HepG2 (cell line): ENCODE results near the gene TNFSF13. TPM values are rescaled to one million over a fixed set of nuclear protein-coding genes. Genes with fewer than 3 reads are reported as not detected.

ENCODE experiments used
- ATRX ChIP-seq: sonication (generic); formaldehyde crosslinking; IDR thresholded peaks from 2 replicates; pipeline ENCODE4 v1.4.0; 2020; ENCODE audit warnings: missing genetic modification reagents, borderline replicate concordance
- BORCS8-MEF2B ChIP-seq: sonication (generic); formaldehyde crosslinking; IDR thresholded peaks from 2 replicates; pipeline ENCODE4 v1.8.0; 2022; ENCODE audit warnings: mild to moderate bottlenecking, missing genetic modification reagents
- ELF3 ChIP-seq: IDR thresholded peaks from 2 replicates; pipeline ENCODE4 v1.6.1; 2016; ENCODE audit warnings: missing genetic modification reagents, missing compliant biosample characterization
- GTF2F1 ChIP-seq: fragments of 150-350 bp; IDR thresholded peaks from 2 replicates; pipeline ENCODE4 v1.6.1; 2014; ENCODE audit warnings: low read length
- IKZF4 ChIP-seq: sonication (generic); formaldehyde crosslinking; IDR thresholded peaks from 2 replicates; pipeline ENCODE4 v1.5.1; 2020; ENCODE audit warnings: borderline replicate concordance, mild to moderate bottlenecking, low read depth, missing genetic modification reagents; ENCODE audit errors: not compliant biosample characterization
- MAF1 ChIP-seq: sonication (generic); formaldehyde crosslinking; IDR thresholded peaks from 2 replicates; pipeline ENCODE4 v1.5.0; 2020; ENCODE audit warnings: missing genetic modification reagents, borderline replicate concordance
- MEIS2 ChIP-seq: sonication (generic); formaldehyde crosslinking; IDR thresholded peaks from 2 replicates; pipeline ENCODE4 v1.9.0; 2021; ENCODE audit warnings: mild to moderate bottlenecking, missing genetic modification reagents
- NR2C2 ChIP-seq: sonication (generic); formaldehyde crosslinking; IDR thresholded peaks from 2 replicates; pipeline ENCODE4 v1.4.0; 2020; ENCODE audit warnings: missing genetic modification reagents, mild to moderate bottlenecking, moderate library complexity, borderline replicate concordance
- POLR2AphosphoS5 ChIP-seq: IDR thresholded peaks from 2 replicates; pipeline ENCODE4 v1.6.1; 2012; ENCODE audit warnings: low read depth, low read length
- RAD21 ChIP-seq: fragments of 450-650 bp; formaldehyde crosslinking; IDR thresholded peaks from 2 replicates; pipeline ENCODE4 v1.5.0; 2020; ENCODE audit warnings: mild to moderate bottlenecking
- RBAK ChIP-seq: sonication (generic); formaldehyde crosslinking; IDR thresholded peaks from 2 replicates; pipeline ENCODE4 v1.5.1; 2020; ENCODE audit warnings: mild to moderate bottlenecking, missing genetic modification reagents
- TOE1 ChIP-seq: sonication (generic); formaldehyde crosslinking; IDR thresholded peaks from 2 replicates; pipeline ENCODE4 v1.4.0; 2020; ENCODE audit warnings: mild to moderate bottlenecking, missing genetic modification reagents
- ZMYM2 ChIP-seq: sonication (generic); formaldehyde crosslinking; IDR thresholded peaks from 2 replicates; pipeline ENCODE4 v1.8.0; 2022; ENCODE audit warnings: mild to moderate bottlenecking, missing genetic modification reagents
- ZNF501 ChIP-seq: sonication (generic); formaldehyde crosslinking; IDR thresholded peaks from 2 replicates; pipeline ENCODE4 v1.5.1; 2020; ENCODE audit warnings: mild to moderate bottlenecking, moderate library complexity, missing genetic modification reagents
- ZNF549 ChIP-seq: sonication (generic); formaldehyde crosslinking; IDR thresholded peaks from 2 replicates; pipeline ENCODE4 v1.5.0; 2020; ENCODE audit warnings: missing genetic modification reagents
- polyA plus RNA-seq, 8 experiments: library from polyadenylated mRNA; depleted of rRNA in 3 of 8; stranded (reverse) in 7 of 8; unstranded in 1 of 8; fragments of >200 nt; fragmentation: Illumina TruSeq in 4 of 8; extraction: Trizol in 4 of 8; gene quantifications; 2 replicates each; pipeline versions ENCODE4 v1.2.1 to v1.2.3, GENCODE V29; 2011 to 2016; ENCODE audit warnings: low read depth in 4 of 8, missing spikeins in 1 of 8, mixed read lengths in 1 of 8; ENCODE audit not compliant: insufficient read depth in 1 of 8
- total RNA-seq, 5 experiments: library from RNA; depleted of rRNA; stranded (reverse); fragments of >200 nt; fragmentation: Illumina TruSeq; extraction: Trizol; gene quantifications; 2 replicates each; pipeline ENCODE4 v1.2.3, GENCODE V29; 2016; ENCODE audit warnings: low read depth in 1 of 5
- TF ChIP-seq, protein P1 (sequence below): sonication (generic); formaldehyde crosslinking; IDR thresholded peaks from 2 replicates; pipeline ENCODE4 v1.8.0; 2022; ENCODE audit warnings: missing genetic modification reagents, mild to moderate bottlenecking, borderline replicate concordance
- TF ChIP-seq, protein P2 (sequence below): IDR thresholded peaks from 2 replicates; pipeline ENCODE4 v1.6.1; 2012; ENCODE audit warnings: low read length, improper control_type of control experiment
- TF ChIP-seq, protein P3 (sequence below): sonication (generic); formaldehyde crosslinking; IDR thresholded peaks from 2 replicates; pipeline ENCODE4 v1.5.1; 2020; ENCODE audit warnings: missing genetic modification reagents, mild to moderate bottlenecking, borderline replicate concordance
- TF ChIP-seq, protein P4 (sequence below): sonication (generic); formaldehyde crosslinking; IDR thresholded peaks from 2 replicates; pipeline ENCODE4 v1.4.0; 2020; ENCODE audit warnings: mild to moderate bottlenecking, missing genetic modification reagents
- TF ChIP-seq, protein P5 (sequence below): IDR thresholded peaks from 2 replicates; pipeline ENCODE4 v1.6.1; 2016; ENCODE audit warnings: missing compliant biosample characterization, missing genetic modification reagents, borderline replicate concordance

Gene TNFSF13
- total and polyA plus RNA-seq, 2 of the 13 experiments (the other 11 are each of a cell fraction or from before 2014, with no cell fraction given), result 2.5 to 3.3 TPM

DNA sequence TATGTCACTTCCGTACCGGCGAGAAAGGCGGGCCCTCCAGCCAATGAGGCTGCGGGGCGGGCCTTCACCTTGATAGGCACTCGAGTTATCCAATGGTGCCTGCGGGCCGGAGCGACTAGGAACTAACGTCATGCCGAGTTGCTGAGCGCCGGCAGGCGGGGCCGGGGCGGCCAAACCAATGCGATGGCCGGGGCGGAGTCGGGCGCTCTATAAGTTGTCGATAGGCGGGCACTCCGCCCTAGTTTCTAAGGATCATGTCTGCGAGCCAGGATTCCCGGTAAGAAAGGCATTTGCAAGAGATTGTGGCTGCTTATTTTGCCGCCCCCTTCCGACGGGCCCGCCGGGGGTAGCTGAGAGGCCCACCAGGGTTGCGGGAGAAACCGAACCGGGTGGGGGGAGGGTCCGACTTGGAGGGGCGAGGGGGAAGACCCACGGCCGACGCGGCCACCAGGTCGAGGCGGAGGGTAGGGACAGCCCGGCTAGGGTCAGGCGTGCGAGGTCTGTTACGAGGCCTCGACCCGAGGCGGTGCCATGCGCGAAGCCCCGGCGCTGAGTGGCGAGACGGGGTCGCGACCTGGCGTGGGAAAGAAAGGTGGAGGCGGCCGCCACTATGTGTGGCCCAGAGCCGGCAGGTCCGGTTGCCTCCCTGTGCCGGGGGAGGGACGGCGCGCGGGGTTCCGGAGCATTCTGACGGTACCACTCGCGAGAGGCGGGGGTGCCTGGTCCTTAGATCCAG is 14.2 kb downstream of the TNFSF13 start (continued):
- TF ChIP-seq, protein P1, sequence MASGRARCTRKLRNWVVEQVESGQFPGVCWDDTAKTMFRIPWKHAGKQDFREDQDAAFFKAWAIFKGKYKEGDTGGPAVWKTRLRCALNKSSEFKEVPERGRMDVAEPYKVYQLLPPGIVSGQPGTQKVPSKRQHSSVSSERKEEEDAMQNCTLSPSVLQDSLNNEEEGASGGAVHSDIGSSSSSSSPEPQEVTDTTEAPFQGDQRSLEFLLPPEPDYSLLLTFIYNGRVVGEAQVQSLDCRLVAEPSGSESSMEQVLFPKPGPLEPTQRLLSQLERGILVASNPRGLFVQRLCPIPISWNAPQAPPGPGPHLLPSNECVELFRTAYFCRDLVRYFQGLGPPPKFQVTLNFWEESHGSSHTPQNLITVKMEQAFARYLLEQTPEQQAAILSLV (CRISPR knock-in tag), result no peak
- TF ChIP-seq MAF1 (CRISPR knock-in tag) (0 out of 2 replicates have a peak, but pooled peaks have one; percentile 19), BORCS8-MEF2B (CRISPR knock-in tag) (no peak), ELF3 (no peak; the same call in 1 of the 2 replicates), ZNF501 (CRISPR knock-in tag) (peak; percentile 93; the same call in 1 of the 2 replicates), TOE1 (CRISPR knock-in tag) (no peak), NR2C2 (peak; percentile 36; the same call in 1 of the 2 replicates), ZMYM2 (CRISPR knock-in tag) (no peak), RAD21 (no peak; the same call in none of the 2 replicates), ATRX (CRISPR knock-in tag) (no peak), POLR2AphosphoS5 (peak; percentile 98), IKZF4 (no peak), MEIS2 (CRISPR knock-in tag) (no peak; the same call in none of the 2 replicates), GTF2F1 (peak; percentile 92), ZNF549 (no peak), RBAK (no peak)
- TF ChIP-seq, protein P2, sequence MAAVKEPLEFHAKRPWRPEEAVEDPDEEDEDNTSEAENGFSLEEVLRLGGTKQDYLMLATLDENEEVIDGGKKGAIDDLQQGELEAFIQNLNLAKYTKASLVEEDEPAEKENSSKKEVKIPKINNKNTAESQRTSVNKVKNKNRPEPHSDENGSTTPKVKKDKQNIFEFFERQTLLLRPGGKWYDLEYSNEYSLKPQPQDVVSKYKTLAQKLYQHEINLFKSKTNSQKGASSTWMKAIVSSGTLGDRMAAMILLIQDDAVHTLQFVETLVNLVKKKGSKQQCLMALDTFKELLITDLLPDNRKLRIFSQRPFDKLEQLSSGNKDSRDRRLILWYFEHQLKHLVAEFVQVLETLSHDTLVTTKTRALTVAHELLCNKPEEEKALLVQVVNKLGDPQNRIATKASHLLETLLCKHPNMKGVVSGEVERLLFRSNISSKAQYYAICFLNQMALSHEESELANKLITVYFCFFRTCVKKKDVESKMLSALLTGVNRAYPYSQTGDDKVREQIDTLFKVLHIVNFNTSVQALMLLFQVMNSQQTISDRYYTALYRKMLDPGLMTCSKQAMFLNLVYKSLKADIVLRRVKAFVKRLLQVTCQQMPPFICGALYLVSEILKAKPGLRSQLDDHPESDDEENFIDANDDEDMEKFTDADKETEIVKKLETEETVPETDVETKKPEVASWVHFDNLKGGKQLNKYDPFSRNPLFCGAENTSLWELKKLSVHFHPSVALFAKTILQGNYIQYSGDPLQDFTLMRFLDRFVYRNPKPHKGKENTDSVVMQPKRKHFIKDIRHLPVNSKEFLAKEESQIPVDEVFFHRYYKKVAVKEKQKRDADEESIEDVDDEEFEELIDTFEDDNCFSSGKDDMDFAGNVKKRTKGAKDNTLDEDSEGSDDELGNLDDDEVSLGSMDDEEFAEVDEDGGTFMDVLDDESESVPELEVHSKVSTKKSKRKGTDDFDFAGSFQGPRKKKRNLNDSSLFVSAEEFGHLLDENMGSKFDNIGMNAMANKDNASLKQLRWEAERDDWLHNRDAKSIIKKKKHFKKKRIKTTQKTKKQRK, result peak; percentile 76; the same call in 1 of the 2 replicates
- TF ChIP-seq, protein P3, sequence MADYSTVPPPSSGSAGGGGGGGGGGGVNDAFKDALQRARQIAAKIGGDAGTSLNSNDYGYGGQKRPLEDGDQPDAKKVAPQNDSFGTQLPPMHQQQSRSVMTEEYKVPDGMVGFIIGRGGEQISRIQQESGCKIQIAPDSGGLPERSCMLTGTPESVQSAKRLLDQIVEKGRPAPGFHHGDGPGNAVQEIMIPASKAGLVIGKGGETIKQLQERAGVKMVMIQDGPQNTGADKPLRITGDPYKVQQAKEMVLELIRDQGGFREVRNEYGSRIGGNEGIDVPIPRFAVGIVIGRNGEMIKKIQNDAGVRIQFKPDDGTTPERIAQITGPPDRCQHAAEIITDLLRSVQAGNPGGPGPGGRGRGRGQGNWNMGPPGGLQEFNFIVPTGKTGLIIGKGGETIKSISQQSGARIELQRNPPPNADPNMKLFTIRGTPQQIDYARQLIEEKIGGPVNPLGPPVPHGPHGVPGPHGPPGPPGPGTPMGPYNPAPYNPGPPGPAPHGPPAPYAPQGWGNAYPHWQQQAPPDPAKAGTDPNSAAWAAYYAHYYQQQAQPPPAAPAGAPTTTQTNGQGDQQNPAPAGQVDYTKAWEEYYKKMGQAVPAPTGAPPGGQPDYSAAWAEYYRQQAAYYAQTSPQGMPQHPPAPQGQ (CRISPR knock-in tag), result no peak
- TF ChIP-seq, protein P4, sequence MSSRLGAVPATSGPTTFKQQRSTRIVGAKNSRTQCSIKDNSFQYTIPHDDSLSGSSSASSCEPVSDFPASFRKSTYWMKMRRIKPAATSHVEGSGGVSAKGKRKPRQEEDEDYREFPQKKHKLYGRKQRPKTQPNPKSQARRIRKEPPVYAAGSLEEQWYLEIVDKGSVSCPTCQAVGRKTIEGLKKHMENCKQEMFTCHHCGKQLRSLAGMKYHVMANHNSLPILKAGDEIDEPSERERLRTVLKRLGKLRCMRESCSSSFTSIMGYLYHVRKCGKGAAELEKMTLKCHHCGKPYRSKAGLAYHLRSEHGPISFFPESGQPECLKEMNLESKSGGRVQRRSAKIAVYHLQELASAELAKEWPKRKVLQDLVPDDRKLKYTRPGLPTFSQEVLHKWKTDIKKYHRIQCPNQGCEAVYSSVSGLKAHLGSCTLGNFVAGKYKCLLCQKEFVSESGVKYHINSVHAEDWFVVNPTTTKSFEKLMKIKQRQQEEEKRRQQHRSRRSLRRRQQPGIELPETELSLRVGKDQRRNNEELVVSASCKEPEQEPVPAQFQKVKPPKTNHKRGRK (CRISPR knock-in tag), result no peak
- TF ChIP-seq, protein P5, sequence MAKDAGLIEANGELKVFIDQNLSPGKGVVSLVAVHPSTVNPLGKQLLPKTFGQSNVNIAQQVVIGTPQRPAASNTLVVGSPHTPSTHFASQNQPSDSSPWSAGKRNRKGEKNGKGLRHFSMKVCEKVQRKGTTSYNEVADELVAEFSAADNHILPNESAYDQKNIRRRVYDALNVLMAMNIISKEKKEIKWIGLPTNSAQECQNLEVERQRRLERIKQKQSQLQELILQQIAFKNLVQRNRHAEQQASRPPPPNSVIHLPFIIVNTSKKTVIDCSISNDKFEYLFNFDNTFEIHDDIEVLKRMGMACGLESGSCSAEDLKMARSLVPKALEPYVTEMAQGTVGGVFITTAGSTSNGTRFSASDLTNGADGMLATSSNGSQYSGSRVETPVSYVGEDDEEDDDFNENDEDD (CRISPR knock-in tag), result no peak
